DOHH2 (cell line): Measurements from ENCODE around the gene POU2AF3.

Experiments
- H3F3A ChIP-seq: fragments of 200-600 bp; sonication (generic), shearing (Covaris generic); 2 replicates; pipeline ENCODE4 v1.6.0; 2016; ENCODE audit warnings: antibody characterized with exemption, mild to moderate bottlenecking; ENCODE audit not compliant: control insufficient read depth, insufficient read depth
- H3K27ac ChIP-seq: fragments of 200-600 bp; sonication (generic); 2 replicates; pipeline ENCODE4 v1.5.1; 2014; ENCODE audit warnings: low read depth, mild to moderate bottlenecking, low read length, moderate library complexity
- H3K27me3 ChIP-seq: fragments of 200-600 bp; sonication (generic); 2 replicates; pipeline ENCODE4 v1.6.1; 2014; ENCODE audit warnings: mild to moderate bottlenecking, low read length, mixed read lengths; ENCODE audit not compliant: control insufficient read depth
- H3K36me3 ChIP-seq: fragments of 200-600 bp; sonication (generic); 2 replicates; pipeline ENCODE4 v1.6.1; 2014; ENCODE audit warnings: mild to moderate bottlenecking, low read length, moderate library complexity, mixed read lengths; ENCODE audit not compliant: control insufficient read depth
- H3K4me1 ChIP-seq: fragments of 200-600 bp; sonication (generic); 2 replicates; pipeline ENCODE4 v1.6.1; 2014; ENCODE audit warnings: mild to moderate bottlenecking, low read length, mixed read lengths; ENCODE audit not compliant: control insufficient read depth
- H3K4me2 ChIP-seq: fragments of 200-600 bp; sonication (generic); 2 replicates; pipeline ENCODE4 v1.6.0; 2014; ENCODE audit warnings: mild to moderate bottlenecking, low read length, moderate library complexity
- H3K4me3 ChIP-seq: fragments of 200-600 bp; sonication (generic); 2 replicates; pipeline ENCODE4 v1.5.1; 2014; ENCODE audit warnings: mild to moderate bottlenecking, low read length, mixed read lengths
- H3K79me2 ChIP-seq: fragments of 200-600 bp; sonication (generic); 2 replicates; pipeline ENCODE4 v1.6.1; 2014; ENCODE audit warnings: mild to moderate bottlenecking, low read length, mixed read lengths; ENCODE audit not compliant: control insufficient read depth
- H3K9me2 ChIP-seq: fragments of 200-600 bp; sonication (generic); replicated peaks from 2 replicates; pipeline ENCODE4 v1.6.1; 2014; ENCODE audit warnings: mild to moderate bottlenecking, low read length, mixed read lengths; ENCODE audit not compliant: control insufficient read depth
- H3K9me3 ChIP-seq: fragments of 200-600 bp; sonication (generic); 2 replicates; pipeline ENCODE4 v1.6.1; 2014; ENCODE audit warnings: antibody characterized with exemption, low read length, mixed read lengths; ENCODE audit not compliant: control insufficient read depth, insufficient read depth
- H4K20me1 ChIP-seq: fragments of 200-600 bp; sonication (generic); 2 replicates; pipeline ENCODE4 v1.6.0; 2014; ENCODE audit warnings: low read depth, mild to moderate bottlenecking, antibody characterized with exemption, low read length, moderate library complexity; ENCODE audit not compliant: control insufficient read depth, insufficient read depth
- CTCF ChIP-seq: fragments of 200-600 bp; sonication (generic); IDR thresholded peaks from one replicate; pipeline ENCODE4 v1.5.1; 2014; ENCODE audit warnings: antibody characterized with exemption, mild to moderate bottlenecking, low read depth, low read length; ENCODE audit not compliant: poor library complexity, severe bottlenecking
- EZH2phosphoT487 ChIP-seq: fragments of 200-600 bp; sonication (generic); IDR thresholded peaks from 2 replicates; pipeline ENCODE4 v1.6.1; 2017; ENCODE audit warnings: borderline replicate concordance, mild to moderate bottlenecking, antibody characterized with exemption, low read length, moderate library complexity, mixed read lengths

Gene POU2AF3

GRCh38 chr11:111296196-111296595 is 2.1 kb upstream of the POU2AF3 start:
- Histone ChIP-seq H4K20me1 (no peaks in the 10 kb centered on the region), H3K4me2 (no peak overlapping the region), H3K36me3 (no peaks in the 10 kb centered on the region), H3K4me1 (peaks cover 11% of the 10 kb centered on the region), H3K79me2 (no peaks in the 10 kb centered on the region), H3K4me3 (no peak overlapping the region), H3F3A (no peaks in the 10 kb centered on the region), H3K9me3 (no peaks in the 10 kb centered on the region), H3K9me2 (no peaks in the 10 kb centered on the region), H3K27me3 (peaks cover 26% of the 10 kb centered on the region), H3K27ac (no peak overlapping the region)
- TF ChIP-seq EZH2phosphoT487 (no peak), CTCF (no peak)

- H3K79me2 ChIP-seq: no peaks in the 10 kb centered on the region
- peaks cover 15% of the 10 kb centered on the region for H3K4me1 ChIP-seq
- no peak overlapping the region for H3K27ac ChIP-seq
- H3K27me3 ChIP-seq: peaks cover 28% of the 10 kb centered on the region
- no peaks in the 10 kb centered on the region for H3K36me3 ChIP-seq
- H3K4me2 ChIP-seq: no peak overlapping the region
- H3K4me3 ChIP-seq: no peak overlapping the region
- no peaks in the 10 kb centered on the region for H4K20me1 ChIP-seq
- no peaks in the 10 kb centered on the region for H3K9me3 ChIP-seq
- H3F3A ChIP-seq: no peaks in the 10 kb centered on the region
- no peaks in the 10 kb centered on the region for H3K9me2 ChIP-seq
- no peak for TF ChIP-seq EZH2phosphoT487
- TF ChIP-seq CTCF: no peak
Observed at GRCh38 chr11:111297696-111298095, 650 bp upstream of the POU2AF3 start.

- peaks cover 16% of the 10 kb centered on the region for H3K4me1 ChIP-seq
- H3K36me3 ChIP-seq: no peaks in the 10 kb centered on the region
- TF ChIP-seq CTCF (no peak), EZH2phosphoT487 (no peak)
- no peaks in the 10 kb centered on the region for H3K79me2 ChIP-seq
- no peaks in the 10 kb centered on the region for H3F3A ChIP-seq
- H3K9me3 ChIP-seq: no peaks in the 10 kb centered on the region
- no peaks in the 10 kb centered on the region for H4K20me1 ChIP-seq
- no peaks in the 10 kb centered on the region for H3K9me2 ChIP-seq
- H3K4me3 ChIP-seq: 0 out of 2 replicates have a peak overlapping the region, but pooled peaks have one; percentile 12
- H3K4me2 ChIP-seq: peak overlapping the region; percentile 46
- no peak overlapping the region for H3K27ac ChIP-seq
- H3K27me3 ChIP-seq: peaks cover 29% of the 10 kb centered on the region
Observed at GRCh38 chr11:111299101-111300026, 1.0 kb downstream of the POU2AF3 start.
